COLO829 (cell line): Measurements from ENCODE around the gene ADAMTSL3.

Experiments used
- DNase-seq: peaks from one replicate; pipeline ENCODE4 v3.0.0; 2012; ENCODE audit warnings: low spot score

Gene ADAMTSL3

GRCh38 chr15:83873966-83874365 is 220.0 kb downstream of the ADAMTSL3 start:
- DNase-seq: no peak

GRCh38 chr15:83880529-83880928 is 226.6 kb downstream of the ADAMTSL3 start:
- DNase-seq: no peak

- DNase-seq: no peak
These were observed 227.2 kb downstream of the ADAMTSL3 start for GRCh38 chr15:83881156-83881555.

GRCh38 chr15:83886321-83886720 is 232.4 kb downstream of the ADAMTSL3 start:
- no peak for DNase-seq

- DNase-seq: no peak
These were observed 233.5 kb downstream of the ADAMTSL3 start for GRCh38 chr15:83887404-83887803.

- DNase-seq: no peak
These were observed 234.0 kb downstream of the ADAMTSL3 start for GRCh38 chr15:83887961-83888360.

- DNase-seq: no peak
These were observed 236.1 kb downstream of the ADAMTSL3 start for GRCh38 chr15:83889995-83890394.

GRCh38 chr15:83890587-83890986 is 236.7 kb downstream of the ADAMTSL3 start:
- no peak for DNase-seq

- DNase-seq: no peak
These were observed 238.6 kb downstream of the ADAMTSL3 start for GRCh38 chr15:83892498-83892897.

- DNase-seq: no peak
These were observed 239.4 kb downstream of the ADAMTSL3 start for GRCh38 chr15:83893308-83893707.

- no peak for DNase-seq
These were observed 243.1 kb downstream of the ADAMTSL3 start for GRCh38 chr15:83897037-83897436.

- no peak for DNase-seq
These were observed 244.4 kb downstream of the ADAMTSL3 start for GRCh38 chr15:83898361-83898760.

GRCh38 chr15:83899670-83900069 is 245.7 kb downstream of the ADAMTSL3 start:
- DNase-seq: no peak

GRCh38 chr15:83904107-83905040 is 250.5 kb downstream of the ADAMTSL3 start:
- no peak for DNase-seq

- DNase-seq: no peak
These were observed 251.8 kb downstream of the ADAMTSL3 start for GRCh38 chr15:83905556-83906273.

GRCh38 chr15:83911345-83911744 is 257.4 kb downstream of the ADAMTSL3 start:
- no peak for DNase-seq

GRCh38 chr15:83912343-83912742 is 258.4 kb downstream of the ADAMTSL3 start:
- no peak for DNase-seq

- DNase-seq: no peak
These were observed 259.2 kb downstream of the ADAMTSL3 start for GRCh38 chr15:83913034-83913632.

- DNase-seq: no peak
These were observed 261.0 kb downstream of the ADAMTSL3 start for GRCh38 chr15:83914906-83915305.

- no peak for DNase-seq
These were observed 263.5 kb downstream of the ADAMTSL3 start for GRCh38 chr15:83917432-83917831.

GRCh38 chr15:83918011-83918410 is 264.1 kb downstream of the ADAMTSL3 start:
- no peak for DNase-seq

- DNase-seq: peak; percentile 2
These were observed 265.5 kb downstream of the ADAMTSL3 start for GRCh38 chr15:83919319-83919830.
